HS-27A (cell line): ENCODE results near the gene MRPS2.
"Not testable (repeated sequence)": the region's sequence is repeated elsewhere in the genome, so short reads cannot be mapped to it uniquely, and the experiment has no call there.

Experiments
- DNase-seq: peaks from one replicate; pipeline ENCODE4 v3.0.0-alpha.2; 2012; ENCODE audit warnings: low read depth, missing footprints

Gene MRPS2

DNA sequence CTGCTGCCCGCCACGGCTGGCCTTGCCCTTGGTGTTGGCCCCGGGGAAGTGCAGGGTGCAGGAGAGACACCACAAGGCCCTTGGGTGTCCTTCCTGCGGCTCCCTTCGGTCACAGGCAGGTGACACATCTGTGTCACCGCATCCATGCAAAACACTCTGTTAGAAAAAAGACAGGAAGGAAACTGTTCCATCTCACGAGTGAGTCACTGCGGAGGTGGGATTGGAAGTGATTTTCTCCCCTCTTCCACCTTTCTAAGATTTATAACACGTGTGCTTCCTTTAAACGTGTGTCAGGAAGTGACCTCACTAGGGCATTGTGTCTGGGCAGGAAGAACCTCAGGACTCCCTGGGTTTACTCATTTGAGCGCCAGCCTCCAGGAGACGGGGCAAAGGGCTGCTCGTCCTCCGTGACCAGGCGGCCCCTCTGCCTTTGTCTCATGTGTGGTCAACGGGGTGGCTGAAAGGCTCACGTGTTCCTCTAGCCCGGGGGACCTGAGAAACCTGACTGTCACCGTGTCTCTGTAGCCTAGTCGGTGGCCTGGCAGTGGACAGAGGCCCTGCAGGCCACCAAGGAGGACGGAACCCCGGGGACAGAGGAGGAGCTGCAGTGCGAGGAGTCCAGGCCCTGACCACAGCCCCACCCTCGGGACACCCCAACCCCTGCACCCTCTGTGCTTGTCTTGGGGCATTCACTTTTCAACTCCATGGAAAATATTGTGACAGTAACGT is 15.8 kb downstream of the MRPS2 start:
- DNase-seq = no peak

DNA sequence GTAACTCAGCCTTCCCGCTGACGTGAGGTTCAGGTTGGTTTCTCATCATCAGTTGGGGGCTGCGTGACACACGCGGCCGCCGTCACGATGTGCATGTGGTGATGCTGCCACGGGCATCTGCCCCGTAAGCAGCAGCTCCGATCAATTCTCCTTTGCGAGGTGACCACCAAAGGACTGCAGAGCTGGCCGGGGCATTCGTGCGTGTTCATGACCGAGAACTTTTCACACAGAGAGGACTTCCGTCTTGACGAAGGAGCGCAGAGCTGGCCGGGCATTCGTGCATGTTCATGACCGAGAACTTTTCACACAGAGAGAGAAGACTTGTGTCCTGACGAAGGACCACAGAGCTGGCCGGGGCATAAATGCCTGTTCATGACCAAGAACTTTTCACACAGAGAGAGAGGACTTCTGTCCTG is 16.9 kb downstream of the MRPS2 start:
- no peak for DNase-seq

DNA sequence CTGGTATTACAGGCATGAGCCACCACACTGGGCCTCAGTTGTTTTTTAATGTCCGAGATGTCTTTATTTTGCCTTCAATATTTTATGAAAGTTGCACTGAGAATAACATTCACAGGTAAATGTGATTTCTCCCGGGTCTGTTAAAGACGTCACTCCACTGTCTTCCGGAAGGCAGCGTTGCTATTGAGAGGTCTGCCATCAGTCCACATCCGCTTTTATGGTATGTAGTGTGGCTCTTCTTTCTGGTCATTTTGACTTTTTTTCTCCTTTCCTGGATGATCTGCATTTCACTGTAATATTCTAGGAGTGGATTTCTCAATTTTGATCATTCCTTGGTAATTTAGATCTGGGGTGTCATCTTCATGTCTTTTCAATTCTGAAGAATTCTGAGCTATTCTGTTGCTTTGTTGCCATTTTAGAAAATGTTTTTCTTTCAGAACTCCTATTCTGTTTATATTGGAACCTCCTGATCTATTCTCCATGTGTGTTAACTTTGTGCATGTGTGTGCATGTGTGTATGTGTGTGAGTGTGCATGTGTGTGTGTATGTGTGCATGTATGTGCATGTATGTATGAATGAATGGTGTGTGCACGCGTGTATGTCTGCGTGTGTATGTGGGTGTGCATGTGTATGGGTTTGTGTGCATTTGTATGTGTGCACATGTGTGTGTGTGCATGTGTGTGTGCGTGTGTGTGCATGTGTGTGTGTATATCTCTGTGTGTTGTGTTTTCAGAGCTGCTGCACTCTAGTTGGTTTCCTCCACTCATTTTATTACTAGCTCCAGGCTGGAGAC is 18.9 kb downstream of the MRPS2 start:
- DNase-seq = no peak

DNA sequence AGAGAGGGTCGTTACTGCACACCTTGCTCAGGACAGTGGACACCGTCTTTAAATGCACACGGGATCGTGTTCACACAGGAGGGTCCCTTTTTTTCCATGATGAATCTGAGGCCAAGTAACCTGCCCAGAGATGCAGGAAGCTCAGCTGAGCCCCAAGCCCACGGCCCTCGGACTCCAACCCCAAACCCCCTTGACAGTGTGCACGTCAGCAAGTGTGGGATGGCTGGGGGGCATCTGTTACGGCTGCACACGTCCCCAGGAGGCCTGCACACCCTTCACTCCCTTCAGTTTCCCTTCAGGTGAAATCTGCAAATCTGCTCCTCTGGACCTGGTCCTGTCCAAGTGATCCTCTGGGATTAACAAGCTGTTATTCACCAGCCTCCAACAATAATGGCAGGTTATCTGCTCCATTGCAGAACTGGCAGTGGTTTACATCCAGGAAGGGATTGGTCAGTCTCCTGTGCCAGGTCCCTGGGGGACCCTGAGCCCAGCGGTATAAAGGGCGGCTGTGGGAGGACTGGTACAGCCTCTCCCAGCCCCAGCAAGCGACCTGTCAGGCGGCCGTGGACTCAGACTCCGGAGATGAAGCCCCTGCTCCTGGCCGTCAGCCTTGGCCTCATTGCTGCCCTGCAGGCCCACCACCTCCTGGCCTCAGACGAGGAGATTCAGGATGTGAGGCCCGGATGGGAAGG is 20.6 kb downstream of the MRPS2 start, which contains the start of gene LCN1:
TSS of gene LCN1 (plus strand) at position 525 of the 692 bp plus-strand sequence. CDS start at position 583, 58 bp downstream.
- DNase-seq = no peak

DNA sequence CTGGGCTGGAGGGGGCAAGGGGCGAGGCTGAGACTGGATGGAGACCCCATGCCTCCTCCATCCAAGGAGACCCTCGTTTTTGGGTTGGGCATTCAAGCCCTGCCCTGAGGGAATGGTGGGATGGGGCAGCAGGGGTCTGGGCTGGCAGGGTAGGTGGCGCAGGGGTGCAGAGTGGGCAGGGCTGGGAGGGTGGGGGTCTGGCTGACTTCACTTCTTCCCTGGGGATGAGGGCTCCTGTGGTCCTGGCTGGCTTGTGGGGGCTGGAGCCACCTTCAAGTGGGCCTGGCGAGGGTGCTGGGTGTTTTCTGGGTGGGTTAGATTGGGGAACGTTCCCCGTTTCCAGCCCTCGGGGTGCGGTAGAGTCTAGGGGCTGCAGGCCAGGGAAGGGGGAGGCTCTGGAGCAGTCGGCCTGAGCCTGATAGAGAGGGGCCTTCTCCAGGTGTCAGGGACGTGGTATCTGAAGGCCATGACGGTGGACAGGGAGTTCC is 21.2 kb downstream of the MRPS2 start:
- DNase-seq = no peak

DNA sequence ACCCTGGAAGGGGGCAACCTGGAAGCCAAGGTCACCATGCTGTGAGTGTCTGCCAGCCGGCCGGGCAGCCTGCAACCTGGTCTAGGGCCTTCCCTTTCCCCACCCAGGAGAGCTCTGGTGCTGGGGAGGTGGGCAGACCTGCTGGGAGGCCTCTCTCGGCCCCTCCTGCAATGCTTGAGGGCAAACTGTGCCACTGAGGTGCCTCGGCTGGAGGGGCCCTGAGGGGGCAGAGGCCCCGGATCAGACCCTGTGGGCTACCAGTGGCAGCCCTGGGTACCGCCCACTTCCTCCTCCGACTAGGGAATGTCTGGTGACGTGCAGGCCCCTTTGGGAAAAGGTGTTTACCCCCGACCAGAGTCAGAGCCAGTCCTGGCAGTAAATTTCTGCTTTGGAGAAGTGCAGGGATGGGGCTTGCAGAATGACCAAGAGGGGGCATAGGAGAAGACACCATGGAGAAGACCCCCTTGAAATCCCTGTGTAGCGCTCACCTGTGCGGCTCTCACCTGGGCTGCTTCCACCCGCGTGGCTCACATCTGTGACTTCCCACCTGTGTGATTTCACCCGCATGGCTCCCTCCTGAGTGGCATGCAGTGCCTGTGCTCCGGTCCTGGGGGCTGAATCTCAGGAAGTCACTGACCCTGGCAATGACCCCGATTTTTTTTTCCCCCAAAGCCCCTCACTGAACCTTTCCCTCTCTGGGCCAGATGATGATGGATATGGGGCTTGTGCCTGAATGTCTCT is 21.8 kb downstream of the MRPS2 start:
- DNase-seq = no peak

DNA sequence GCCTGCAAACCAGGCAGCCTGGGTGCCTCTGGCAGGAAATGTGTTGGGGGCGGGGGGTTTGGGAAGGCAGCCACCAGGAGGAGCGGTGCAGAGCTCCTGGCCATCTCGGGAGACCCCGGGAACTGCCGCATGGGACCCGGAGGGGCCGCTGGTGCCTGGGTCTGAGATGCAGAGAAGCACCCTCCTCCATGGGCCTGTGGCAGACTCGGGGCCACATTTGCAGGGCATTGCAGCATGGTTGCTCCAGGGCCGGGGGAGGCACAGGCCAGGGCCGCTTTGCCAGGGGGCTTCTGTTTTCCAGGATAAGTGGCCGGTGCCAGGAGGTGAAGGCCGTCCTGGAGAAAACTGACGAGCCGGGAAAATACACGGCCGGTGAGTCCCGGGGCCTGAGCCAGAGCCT is 22.4 kb downstream of the MRPS2 start:
- DNase-seq = no peak

DNA sequence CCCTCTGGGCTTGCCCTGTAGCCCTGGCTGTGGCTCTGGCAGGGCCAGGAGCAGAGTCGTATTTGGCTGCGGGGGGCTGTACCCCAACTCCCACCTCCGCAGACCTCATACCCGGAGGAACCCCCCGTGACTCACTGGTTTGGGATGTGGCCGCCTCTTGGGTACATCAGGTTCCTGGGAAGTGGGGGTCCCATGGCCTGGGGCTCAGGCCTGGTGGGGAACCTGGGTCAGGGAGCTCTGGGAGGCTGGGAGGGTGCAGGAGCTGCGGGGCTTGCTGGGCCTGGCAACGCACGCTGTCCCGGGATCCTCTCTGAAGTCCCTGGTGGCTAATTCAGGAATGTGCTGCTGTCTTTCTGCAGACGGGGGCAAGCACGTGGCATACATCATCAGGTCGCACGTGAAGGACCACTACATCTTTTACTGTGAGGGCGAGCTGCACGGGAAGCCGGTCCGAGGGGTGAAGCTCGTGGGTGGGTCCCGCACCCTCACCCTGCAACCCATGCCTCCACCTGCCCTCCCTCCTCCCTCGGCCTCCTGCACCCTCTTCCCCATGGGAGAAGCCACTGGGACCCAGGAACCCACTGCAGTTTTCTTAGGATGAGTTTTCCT is 23.1 kb downstream of the MRPS2 start:
- no peak for DNase-seq

DNA sequence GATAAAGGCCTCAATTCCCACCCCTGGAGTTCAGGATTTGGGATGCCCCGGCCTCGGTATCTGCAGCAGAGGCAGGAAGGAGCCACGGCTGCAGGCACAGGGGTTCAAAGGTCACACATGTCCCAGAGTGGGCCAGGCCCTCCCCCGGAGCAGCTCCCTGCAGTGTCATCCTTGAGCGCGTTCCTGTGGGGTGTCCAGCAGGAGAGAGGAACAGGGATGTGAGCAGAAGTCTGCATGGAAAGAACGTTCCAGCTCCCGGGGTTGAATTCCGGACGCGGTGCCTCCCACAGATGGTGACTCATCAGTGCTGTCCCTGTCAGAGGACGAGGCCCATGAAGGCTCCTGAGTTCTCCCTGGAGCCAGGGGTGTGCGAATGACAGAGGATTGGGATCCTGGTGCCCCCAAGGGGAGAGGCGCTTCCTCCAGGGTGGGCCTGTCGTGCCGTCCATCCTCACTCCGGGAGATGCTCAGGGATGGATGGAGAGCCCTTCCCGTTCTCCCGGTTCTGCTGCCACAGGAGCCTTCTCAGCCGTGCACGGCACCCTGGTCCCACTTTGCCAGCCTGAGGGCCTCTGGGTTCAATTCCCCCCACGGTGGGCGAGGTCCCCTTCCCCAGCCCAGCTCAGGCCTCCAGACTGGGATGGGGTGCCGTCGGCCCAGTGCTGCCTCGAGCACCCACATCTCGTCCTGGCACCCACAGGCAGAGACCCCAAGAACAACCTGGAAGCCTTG is 23.8 kb downstream of the MRPS2 start:
- no peak for DNase-seq

DNA sequence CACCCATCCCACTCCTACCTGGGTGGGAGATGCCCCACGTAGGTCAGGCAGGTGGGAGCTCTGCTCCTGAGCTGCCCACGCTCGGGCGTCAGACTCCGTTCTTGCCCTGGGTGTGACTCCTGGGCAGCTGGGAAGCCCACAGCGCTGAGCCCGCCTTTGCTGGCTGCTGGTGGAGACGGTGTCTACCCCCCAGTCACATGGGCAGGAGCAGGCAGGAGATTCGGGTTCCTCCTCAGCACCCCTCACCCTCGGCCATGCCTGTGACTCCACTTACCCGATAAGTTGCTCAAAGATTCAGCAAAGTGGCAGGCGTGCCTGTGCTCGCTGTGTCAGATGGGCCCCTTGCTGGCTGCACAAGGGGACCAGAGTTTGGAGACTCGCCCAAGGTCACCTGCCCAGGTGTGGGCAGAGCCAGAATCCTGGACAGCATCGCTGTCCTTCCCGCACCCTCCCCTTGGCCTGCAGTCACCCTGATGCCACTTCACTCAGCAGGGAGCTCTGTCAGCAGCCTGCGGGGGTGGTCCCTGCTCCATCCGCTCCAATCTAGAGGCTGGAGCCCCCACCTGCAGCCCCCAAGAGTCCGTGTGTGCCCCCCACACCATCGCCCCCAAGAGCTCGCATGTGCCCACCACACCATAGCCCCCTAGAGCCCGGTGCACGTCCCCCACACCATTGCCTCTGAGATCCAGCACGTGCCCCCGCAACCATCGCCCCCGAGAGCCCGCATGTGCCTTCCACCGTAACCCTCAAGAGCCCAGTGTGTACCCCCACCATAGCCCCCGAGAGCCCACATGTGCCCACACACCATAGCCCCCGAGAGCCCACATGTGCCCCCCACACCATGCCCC is 25.0 kb downstream of the MRPS2 start:
- no peak for DNase-seq

DNA sequence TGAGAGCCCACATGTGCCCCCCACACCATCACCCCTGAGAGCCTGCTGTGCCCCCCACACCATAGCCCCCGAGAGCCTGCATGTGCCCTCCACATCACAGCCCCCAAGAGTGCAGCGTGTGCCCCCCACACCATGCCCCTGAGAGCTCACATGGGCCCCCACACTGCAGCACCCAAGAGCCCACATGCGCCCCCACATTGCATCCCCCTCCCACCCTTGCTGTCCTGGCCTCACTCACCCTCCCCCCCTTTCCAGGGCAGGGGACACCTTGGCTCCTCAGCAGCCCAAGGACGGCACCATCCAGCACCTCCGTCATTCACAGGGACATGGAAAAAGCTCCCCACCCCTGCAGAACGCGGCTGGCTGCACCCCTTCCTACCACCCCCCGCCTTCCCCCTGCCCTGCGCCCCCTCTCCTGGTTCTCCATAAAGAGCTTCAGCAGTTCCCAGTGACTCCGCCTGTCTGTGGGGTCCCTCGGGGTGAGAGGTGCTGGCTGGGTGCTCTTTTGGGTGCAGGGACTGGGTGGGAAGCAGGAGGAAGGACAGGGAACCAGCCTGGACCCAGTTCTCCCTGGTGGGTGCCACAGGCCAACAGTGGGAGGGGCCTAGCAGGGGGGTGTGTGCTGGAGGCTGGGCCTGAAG is 25.7 kb downstream of the MRPS2 start:
- no peak for DNase-seq

DNA sequence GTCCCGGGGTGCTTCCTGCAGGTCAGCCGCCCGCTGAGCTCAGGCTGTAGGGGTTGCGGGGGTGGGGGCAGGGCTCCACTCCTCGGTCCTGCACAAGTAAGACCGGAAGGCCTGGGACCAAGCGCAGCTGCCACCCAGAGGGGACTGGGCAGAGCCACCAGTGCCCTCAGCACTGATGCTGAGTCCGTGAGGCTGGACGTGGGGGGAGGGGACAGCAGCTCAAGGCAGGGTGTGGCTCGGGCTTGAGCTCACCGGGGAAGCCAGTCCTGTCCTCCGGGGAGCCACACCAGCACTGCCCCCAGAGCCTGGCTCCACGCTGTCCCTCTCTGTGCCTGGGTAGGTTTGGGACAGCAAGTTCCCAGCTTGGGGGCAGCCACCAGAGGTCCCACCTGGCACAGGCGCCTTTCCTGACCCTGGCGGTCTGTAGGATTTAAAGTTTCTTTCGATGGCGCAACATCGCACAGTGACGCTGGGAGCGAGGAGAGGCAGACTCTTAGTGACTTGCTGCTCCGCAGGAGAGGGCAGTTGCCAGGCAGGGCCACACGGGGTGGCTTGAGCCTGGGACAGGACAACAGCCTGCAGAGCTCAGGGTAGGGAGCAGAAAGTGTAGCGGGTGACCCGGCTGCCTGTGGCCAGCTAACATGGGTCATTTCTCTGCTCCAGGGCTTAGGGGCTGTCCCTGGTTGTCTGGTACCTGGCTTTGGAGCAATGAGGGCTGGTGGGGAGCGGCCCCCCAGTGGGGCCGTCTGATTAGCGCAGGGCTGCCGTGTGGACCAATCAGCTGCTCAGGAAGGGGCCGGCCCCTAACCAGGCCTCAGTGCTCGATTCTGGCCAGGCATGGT is 26.5 kb downstream of the MRPS2 start:
- DNase-seq = no peak

DNA sequence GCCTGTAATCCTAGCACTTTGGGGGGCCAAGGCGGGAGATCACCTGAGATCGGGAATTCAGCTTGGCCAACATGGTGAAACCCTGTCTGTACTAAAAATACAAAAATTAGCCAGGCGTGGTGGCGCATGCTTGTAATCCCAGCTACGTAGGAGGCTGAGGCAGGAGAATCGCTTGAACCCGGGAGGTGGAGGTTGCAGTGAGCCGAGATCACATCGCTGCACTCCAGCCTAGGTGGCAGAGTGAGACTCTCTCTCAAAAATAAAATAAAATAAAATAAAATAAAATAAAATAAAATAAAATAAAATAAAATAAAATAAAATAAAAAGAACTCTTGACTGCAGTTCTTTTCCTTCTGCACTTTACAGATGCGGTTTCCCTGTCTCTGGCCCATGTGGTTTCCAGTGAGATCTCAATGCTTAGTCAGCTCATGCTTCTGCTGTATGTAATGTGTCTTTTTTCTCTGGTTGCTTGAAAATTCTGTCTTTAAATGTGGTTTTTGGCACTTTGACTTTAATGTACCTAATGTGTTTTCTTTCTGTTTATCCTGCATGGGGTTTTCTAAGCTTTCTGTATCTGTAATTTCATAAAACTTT is 28.5 kb downstream of the MRPS2 start:
- not testable (repeated sequence) for DNase-seq

DNA sequence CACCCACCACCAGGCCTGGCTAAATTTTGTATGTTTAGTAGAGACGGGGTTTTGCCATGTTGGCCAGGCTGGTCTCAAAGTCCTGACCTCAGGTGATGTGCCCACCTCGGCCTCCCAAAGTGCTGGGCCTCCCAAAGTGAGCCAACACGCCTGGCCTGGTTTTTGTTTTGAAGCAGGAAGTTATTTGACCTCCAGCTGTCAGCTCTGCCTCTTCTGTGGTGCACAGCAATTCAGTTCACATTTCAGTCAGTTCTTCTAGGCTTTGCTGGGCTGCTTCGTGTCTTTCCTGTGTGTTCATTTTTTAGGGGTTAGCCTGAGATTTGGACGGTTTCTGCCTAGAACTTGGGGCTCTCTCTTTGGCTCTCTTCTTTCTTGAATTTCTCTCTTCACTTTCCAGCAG is 29.7 kb downstream of the MRPS2 start:
- DNase-seq = no peak

DNA sequence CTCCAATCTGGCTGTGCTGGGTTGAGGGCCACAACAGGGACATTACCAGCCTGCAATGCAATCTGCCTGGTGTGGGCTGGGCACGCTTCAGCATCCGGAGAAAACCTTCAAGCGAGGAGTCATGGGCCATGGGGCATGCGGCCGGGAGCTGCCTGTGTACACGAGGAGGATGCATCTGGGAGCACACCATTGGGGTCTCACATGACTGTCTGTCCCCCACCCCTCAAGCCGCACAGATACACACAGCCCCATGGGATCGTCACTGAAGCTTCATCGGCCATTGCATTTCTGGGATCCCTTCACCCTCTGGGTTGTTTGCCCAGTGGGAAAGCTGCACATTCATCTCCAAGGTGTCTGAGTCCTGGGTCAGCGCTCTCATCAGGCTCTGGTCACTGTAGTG is 30.6 kb downstream of the MRPS2 start:
- DNase-seq = no peak

DNA sequence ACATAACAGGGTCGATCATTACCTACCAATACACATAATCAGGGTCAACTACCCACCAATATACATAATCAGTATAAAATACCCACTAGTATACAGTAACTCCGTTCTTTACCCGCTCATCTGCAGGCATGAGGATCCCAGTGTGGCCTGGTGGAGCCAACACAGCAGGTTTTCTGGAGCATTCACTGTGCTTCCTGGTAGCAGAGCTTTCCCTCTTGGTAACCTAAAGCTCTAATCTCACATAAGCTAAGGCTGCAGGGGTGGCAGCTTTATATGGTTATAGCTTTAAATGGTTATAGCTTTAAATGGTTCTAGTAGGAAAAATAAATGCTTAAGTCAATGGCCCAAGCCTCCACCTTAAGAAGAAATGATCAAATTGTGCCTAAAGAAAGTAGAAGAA is 32.6 kb downstream of the MRPS2 start:
- DNase-seq = no peak

DNA sequence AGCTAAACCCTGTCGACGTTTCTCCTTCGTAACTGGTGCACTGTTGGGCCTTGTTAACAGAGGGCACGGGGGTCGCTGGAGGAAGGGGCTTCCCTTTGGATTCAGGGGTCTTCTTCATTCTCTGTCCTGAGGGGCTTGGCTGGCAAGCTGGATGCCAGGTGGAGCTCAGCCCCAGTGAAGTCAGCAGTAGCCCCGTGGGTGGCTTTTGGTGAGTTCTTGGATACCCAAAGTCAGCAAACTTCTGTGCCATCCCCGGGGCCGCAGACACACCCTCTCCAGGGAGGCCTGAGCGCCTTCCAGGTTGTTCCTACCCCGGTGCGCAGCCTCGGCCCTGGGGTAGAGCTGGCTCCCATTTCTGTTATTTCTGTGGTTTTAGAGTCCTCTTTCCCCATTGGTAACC is 33.2 kb downstream of the MRPS2 start:
- no peak for DNase-seq

DNA sequence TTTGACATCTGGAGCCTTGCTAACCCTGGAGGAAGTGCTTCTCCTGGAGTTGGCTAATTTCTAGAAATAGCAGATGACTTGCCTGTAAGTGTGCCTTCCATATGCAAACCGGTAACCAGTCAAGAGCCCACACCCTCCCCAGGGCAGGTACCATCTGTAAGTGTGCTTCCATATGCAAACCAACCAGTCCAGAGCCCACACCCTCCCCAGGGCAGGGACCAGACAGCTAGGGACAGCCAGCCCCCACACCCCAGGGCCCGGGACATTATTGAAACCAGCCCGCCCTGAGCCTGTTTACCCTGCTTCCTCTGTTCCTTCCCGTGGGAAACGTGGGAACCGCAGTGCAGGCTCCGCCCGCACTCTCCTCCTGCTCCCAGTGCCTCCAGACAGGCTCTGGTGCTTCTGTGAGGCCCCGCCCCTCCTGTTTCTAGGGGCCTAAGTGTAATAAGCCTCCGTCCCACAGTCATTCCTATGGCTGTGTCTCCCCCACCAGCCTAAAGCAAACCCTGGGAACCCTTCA is 33.8 kb downstream of the MRPS2 start:
- not testable (repeated sequence) for DNase-seq
